IPS DF 6.9 (cell line): ENCODE data around the gene TNS2.
"Not testable (repeated sequence)": the region's sequence is repeated elsewhere in the genome, so short reads cannot be mapped to it uniquely, and the experiment has no call there.

Source experiments
- DNase-seq: peaks from one replicate; pipeline ENCODE4 v3.0.0-alpha.2; 2013; ENCODE audit warnings: low read depth, low spot score
- H3K27ac ChIP-seq: one replicate; pipeline ENCODE4 v1.5.1; 2013; ENCODE audit warnings: low read length, control low read depth
- H3K27me3 ChIP-seq: 2 replicates; pipeline ENCODE4 v1.6.1; 2013; ENCODE audit warnings: mild to moderate bottlenecking, low read length; ENCODE audit not compliant: control insufficient read depth, insufficient read depth
- H3K36me3 ChIP-seq: 2 replicates; pipeline ENCODE4 v1.6.1; 2013; ENCODE audit warnings: low read length; ENCODE audit not compliant: control insufficient read depth, insufficient read depth
- H3K4me1 ChIP-seq: 2 replicates; pipeline ENCODE4 v1.6.1; 2013; ENCODE audit warnings: low read length; ENCODE audit not compliant: control insufficient read depth, insufficient read depth
- H3K4me3 ChIP-seq: 2 replicates; pipeline ENCODE4 v1.5.1; 2013; ENCODE audit warnings: mild to moderate bottlenecking, low read length
- H3K9me3 ChIP-seq: 2 replicates; pipeline ENCODE4 v1.6.1; 2013; ENCODE audit warnings: low read length, inconsistent platforms; ENCODE audit not compliant: control insufficient read depth, insufficient read depth
- WGBS: extraction: QIAGEN DNeasy Blood & Tissue Kit; methylation state at CpG from one replicate; pipeline ENCODE4 v1.1.7; 2013; ENCODE audit warnings: mixed read lengths, missing lambda C conversion rate; ENCODE audit not compliant: insufficient read length, insufficient coverage; 5-methylcytosine and 5-hydroxymethylcytosine counted together

The TNS2 gene

GRCh38 chr12:53079226-53080117, 29.6 kb downstream of the TNS2 start, which contains the start of gene SPRYD3:
Gene SPRYD3 (minus strand): TSS chr12:53079390. CDS start chr12:53079333, 57 bp downstream.
- DNase-seq = peak; percentile 61
- Histone ChIP-seq H3K9me3 (no peaks in the 10 kb centered on the region), H3K27ac (no peak within 1 kb of the TSS), H3K27me3 (no peaks in the 10 kb centered on the region), H3K36me3 (no peaks in the 10 kb centered on the region), H3K4me1 (no peaks in the 10 kb centered on the region), H3K4me3 (peak within 1 kb of the TSS; percentile 48; the same call in 1 of the 2 replicates)
- no CpG with 5 or more reads among the region's 67 CpGs for WGBS

DNA sequence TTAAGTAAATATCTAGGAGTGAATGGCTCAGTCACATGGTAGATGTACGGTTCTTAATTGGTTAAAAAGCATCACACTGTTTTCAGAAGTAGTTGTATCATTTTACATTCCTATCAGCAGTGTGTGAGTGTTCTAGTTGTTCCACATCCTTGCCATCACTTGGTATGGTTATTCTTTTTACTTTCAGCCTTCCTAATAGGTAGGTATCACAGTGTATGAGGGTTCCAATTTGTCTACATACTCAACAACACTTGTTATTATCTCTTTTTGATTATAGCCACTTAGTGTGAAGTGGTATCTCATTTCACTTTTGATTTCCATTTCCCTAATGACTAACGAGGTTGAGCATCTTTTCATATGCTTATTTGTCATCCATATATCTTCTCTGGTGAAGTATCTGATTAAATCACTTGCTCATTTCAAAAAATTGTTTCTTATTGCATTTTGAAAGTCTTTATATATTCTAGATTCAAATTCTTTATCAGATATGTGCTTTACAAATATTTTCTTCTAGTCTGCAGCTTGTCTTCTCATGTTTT, 32.8 kb downstream of the TNS2 start:
- Histone ChIP-seq H3K4me3 (no peak overlapping the region), H3K9me3 (no peaks in the 10 kb centered on the region), H3K4me1 (no peaks in the 10 kb centered on the region), H3K36me3 (no peaks in the 10 kb centered on the region), H3K27ac (no peak overlapping the region), H3K27me3 (no peaks in the 10 kb centered on the region)
- whole genome bisulfite sequencing = no CpG with 5 or more reads among the region's 2 CpGs
- DNase-seq = no peak

DNA sequence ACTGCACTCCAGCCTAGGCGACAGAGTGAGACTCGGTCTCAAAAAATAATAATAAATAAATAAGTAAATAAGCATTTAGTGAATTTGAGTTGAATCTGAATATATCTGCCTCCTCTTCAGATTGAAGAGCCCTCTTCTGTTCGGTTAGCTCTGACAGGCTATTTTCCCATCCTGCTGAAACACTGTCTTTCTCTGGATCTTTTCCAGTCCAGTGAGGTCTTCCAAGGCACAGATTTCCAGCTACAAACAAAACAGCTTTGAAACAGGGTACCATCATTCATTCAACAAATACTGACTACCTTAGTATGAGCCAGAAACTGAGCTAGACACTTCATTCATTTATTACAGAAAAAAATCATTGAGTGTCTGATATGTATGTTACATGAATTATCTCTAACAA, 36.5 kb downstream of the TNS2 start:
- no peaks in the 10 kb centered on the region for H3K9me3 ChIP-seq
- H3K27me3 ChIP-seq = no peaks in the 10 kb centered on the region
- H3K4me3 ChIP-seq = no peak overlapping the region
- DNase-seq = no peak
- no CpG with 5 or more reads among the region's 3 CpGs for WGBS
- no peaks in the 10 kb centered on the region for H3K4me1 ChIP-seq
- no peak overlapping the region for H3K27ac ChIP-seq
- H3K36me3 ChIP-seq = no peaks in the 10 kb centered on the region

- no CpG with 5 or more reads among the region's 6 CpGs for WGBS
- Histone ChIP-seq H3K4me1 (no peaks in the 10 kb centered on the region), H3K36me3 (no peaks in the 10 kb centered on the region), H3K27ac (no peak overlapping the region), H3K9me3 (no peaks in the 10 kb centered on the region), H3K4me3 (no peak overlapping the region), H3K27me3 (no peaks in the 10 kb centered on the region)
- no peak for DNase-seq
Observed at GRCh38 chr12:53090105-53090504, 40.2 kb downstream of the TNS2 start.

GRCh38 chr12:53090554-53090953, 40.7 kb downstream of the TNS2 start:
- no CpG with 5 or more reads among the region's 2 CpGs for WGBS
- Histone ChIP-seq H3K9me3 (no peaks in the 10 kb centered on the region), H3K36me3 (no peaks in the 10 kb centered on the region), H3K4me1 (no peaks in the 10 kb centered on the region), H3K4me3 (no peak overlapping the region), H3K27ac (no peak overlapping the region), H3K27me3 (no peaks in the 10 kb centered on the region)
- DNase-seq = no peak

- H3K27me3 ChIP-seq = no peaks in the 10 kb centered on the region
- H3K27ac ChIP-seq = no peak overlapping the region
- WGBS = no CpG with 5 or more reads among the region's 6 CpGs
- no peak for DNase-seq
- H3K9me3 ChIP-seq = no peaks in the 10 kb centered on the region
- H3K4me1 ChIP-seq = peaks cover 5% of the 10 kb centered on the region
- H3K4me3 ChIP-seq = no peak overlapping the region
- no peaks in the 10 kb centered on the region for H3K36me3 ChIP-seq
Observed at GRCh38 chr12:53091756-53092155, 41.9 kb downstream of the TNS2 start.

DNA sequence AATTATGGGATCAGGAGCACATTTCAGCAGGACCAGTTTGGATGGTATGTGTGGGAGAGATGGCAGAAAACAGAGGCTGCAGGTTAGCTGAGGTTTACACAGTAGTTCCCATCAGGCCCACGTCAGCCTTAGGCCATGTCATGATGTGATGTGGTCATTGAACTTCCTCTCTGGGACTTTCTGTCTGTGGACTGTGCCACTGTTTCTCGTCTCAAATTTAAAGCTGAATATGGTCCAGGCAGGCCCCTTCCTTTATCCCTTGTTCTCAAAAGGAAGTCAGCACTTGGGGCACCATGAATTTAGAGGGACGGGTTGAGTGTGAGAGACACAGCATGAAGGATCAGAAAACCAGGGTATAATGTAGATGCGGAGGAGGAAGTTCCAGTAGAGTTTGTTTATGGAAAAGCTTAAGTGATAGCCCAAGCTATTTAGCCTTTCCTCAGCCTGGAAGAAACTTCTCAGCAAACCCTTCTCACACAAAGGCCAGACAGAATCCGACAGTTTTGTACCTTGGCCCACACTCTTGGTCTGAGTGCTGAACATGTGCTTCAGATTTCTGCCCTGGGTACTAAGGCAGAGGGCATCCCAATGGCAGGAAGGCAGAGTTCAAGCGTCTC, 44.0 kb downstream of the TNS2 start:
- H3K4me3 ChIP-seq = no peak overlapping the region
- H3K9me3 ChIP-seq = no peaks in the 10 kb centered on the region
- WGBS = no CpG with 5 or more reads among the region's 6 CpGs
- no peak overlapping the region for H3K27ac ChIP-seq
- peaks cover 3% of the 10 kb centered on the region; the same call in 1 of the 2 replicates for H3K27me3 ChIP-seq
- DNase-seq = no peak
- H3K4me1 ChIP-seq = peaks cover 5% of the 10 kb centered on the region
- no peaks in the 10 kb centered on the region for H3K36me3 ChIP-seq

GRCh38 chr12:53094394-53094787, 44.5 kb downstream of the TNS2 start:
- WGBS = no CpG with 5 or more reads among the region's 6 CpGs
- H3K27ac ChIP-seq = no peak overlapping the region

GRCh38 chr12:53094796-53095595, 45.1 kb downstream of the TNS2 start:
- not testable (repeated sequence) for H3K27ac ChIP-seq, H3K27me3 ChIP-seq, H3K9me3 ChIP-seq, DNase-seq, H3K36me3 ChIP-seq, H3K4me1 ChIP-seq, H3K4me3 ChIP-seq
- WGBS = no CpG with 5 or more reads among the region's 5 CpGs

More at GRCh38 chr12:53094394-53094787, 44.5 kb downstream of the TNS2 start:
- H3K36me3 ChIP-seq = no peaks in the 10 kb centered on the region
- no peak overlapping the region for H3K4me3 ChIP-seq
- DNase-seq = no peak
- H3K27me3 ChIP-seq = peaks cover 4% of the 10 kb centered on the region; the same call in 1 of the 2 replicates
- peaks cover 8% of the 10 kb centered on the region for H3K4me1 ChIP-seq
- no peaks in the 10 kb centered on the region for H3K9me3 ChIP-seq

DNA sequence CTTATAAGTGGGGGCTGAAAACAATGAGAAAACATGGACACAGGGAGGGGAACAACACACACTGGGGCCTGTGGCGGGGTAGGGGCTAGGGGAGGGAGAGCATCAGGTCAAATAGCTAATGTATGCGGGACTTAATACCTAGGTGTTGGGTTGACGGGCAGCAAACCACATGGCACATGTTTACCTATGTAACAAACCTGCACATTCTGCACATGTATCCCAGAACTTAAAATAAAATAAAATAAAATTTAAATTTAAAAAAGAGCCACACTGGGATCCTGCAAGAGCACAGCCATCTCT, 45.7 kb downstream of the TNS2 start:
- not testable (repeated sequence) for H3K4me1 ChIP-seq, H3K27me3 ChIP-seq, H3K9me3 ChIP-seq, H3K4me3 ChIP-seq, H3K27ac ChIP-seq, DNase-seq, H3K36me3 ChIP-seq
- whole genome bisulfite sequencing = no CpG with 5 or more reads among the region's 3 CpGs
